HG03159 (cell line): ENCODE measurements around the gene C10orf90.

Source experiments
- ATAC-seq: cut with Tn5 transposase; IDR thresholded peaks from one replicate; pipeline ENCODE4 v1.9.1; 2021; ENCODE audit warnings: mild to moderate bottlenecking, moderate library complexity; ENCODE audit not compliant: unreplicated experiment

Gene C10orf90

DNA sequence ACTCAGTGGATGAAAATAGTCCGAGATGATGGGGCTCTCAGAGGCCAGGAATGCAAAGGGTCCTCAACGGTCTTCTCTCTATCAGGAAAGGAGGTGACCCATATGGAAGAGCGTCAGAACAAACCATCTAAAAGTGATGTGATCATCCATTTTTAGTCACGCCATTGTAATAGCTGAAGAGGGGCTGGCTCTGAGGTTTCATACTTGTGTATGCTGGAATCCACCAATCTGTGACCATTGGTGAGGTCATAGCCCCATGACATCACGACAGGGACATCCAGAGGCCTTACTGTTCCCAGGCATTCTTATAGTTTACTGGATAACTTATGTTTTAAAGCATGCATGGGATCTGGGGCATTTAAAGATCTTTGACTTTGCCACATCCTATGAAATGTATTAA, 83.6 kb downstream of the C10orf90 start:
- ATAC-seq = no peak

- ATAC-seq = no peak
Observed at GRCh38 chr10:126586128-126586527, 84.4 kb downstream of the C10orf90 start.

DNA sequence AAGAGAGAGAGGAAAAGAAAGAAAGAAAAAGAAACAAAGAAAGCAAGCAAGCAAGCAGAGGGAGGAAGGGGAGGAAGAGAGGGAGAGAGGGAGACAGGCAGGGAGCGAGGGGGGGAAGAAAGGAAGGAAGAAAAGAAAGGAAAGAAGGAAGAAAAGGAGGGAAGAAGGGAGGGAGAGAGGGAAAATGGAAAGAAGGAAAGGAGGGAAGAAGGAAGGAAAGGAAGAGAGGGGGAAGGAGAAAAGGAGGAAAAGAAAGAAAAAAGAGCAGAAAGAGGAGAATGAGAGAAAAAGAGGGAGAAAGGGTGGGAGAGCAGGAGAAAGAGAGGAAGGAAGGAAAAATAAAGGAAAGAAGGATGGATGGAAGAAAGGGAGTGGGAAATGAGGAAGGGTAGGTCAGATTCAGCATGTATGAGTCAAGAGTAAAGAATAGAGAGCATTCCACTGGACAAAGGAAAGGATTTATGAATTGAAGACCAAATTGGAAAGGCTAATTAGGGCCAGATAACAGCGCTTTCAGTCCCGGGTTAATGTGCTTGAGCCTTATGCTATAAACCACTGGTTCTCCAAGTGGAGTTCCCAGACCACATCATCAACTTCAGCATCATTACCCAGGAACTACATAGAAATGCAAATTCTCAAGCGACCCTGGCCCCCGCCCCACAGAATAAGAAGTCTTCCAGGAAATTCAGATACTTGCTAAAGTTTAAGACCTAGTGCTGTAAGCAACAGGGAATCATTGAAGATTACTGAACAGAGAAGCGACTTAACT, 85.1 kb downstream of the C10orf90 start:
- ATAC-seq = no peak

- no peak for ATAC-seq
Observed at GRCh38 chr10:126584836-126585235, 85.7 kb downstream of the C10orf90 start.

DNA sequence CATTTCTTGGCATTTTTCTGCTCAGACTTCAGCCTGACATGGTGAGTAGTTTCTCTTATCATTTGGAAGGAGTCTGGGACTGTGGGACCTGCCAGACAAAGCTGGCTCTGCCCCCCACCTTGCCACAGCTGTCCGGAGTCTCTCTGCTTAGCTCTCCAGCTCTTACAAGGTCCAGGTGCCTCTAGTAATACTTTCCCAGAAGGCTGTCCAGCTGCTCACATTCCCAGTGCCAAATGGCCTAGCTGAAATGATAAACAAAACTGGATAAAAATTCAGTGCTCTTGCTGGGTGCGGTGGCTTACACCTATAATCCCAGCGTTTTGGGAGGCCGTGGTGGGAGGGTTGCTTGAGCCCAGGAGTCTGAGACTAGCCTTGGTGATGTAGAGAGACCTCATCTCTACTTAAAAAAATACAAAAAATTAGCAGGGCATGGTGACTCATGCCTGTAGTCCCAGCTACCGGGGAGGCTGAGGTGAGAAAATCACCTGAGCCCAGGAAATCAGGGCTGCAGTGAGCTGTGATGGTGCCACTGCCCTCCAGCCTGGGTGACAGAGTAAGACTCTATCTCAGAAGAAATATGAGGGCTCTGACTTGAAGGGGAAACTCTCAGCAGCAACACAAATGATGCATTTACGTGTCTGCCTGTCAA, 86.8 kb downstream of the C10orf90 start:
- no peak for ATAC-seq

DNA sequence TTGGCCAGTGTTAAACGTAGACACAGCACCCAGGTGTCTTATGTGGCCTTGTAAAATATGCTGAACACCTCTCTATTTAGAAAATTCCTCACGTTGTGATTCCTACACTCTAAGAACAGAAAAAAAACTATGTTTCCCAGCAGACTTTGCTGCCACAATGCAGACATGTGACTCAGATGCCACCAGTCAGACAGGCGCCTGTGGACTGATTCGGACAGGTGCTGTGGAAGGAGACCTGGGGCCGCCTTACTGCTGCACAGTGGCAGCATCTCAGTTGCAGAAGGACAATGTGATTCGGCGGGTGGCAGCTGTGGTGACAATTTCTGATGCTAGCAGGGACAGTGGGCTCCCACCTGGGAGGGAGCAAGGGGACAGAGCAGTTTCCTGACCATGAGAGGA, 88.8 kb downstream of the C10orf90 start:
- ATAC-seq = no peak

DNA sequence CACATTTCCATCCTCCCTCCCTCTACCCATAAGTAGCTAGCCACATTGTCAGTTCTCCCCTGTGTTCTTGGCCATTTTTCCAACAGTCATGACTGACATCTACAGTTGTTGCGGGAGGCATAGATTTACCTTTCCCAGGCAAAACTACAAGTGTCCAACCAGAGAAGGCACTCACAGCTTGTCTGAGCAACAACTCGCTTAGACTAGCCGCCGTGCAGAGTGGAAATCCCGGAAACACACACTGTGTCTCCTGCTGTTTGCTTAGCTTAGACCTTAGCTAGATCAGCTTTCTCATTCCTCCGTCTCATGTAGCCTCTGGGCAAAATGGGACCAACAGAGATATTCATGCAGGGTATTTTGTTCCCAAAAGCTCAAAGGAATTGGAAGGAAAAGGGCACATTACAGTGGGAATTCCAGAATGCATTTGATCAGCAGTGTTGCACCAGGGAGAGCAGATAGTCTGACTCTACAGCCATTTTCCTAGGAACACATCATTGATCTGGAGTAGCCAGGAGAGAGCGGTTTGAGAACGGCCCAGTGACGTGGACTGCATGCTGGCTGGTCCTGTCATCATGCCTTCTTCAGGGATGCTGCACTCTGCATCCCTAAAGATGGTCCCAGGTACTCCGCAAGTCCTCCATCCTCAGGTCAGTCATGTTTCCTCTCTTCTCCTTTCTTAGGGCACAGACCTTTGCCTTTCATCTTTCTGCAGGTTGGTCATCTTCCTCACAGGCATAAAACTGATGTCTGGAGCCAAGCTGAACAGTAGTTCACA, 89.4 kb downstream of the C10orf90 start:
- ATAC-seq = no peak

DNA sequence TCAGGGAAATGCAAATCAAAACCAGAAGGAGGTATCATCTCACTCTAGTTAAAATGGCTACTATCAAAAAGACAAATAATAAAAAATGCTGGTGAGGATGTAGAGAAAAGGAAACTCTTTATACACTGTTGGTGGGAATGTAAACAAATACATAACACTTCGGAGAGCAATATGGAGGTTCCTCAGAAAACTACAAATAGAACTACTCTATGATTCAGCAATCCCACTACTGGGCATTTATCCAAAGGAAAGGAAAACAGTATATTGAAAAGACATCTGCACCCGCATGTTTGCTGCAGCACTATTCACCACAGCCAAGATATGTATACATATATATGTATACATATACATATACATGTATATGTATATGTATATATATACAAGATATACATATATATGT, 94.2 kb downstream of the C10orf90 start:
- no peak for ATAC-seq

DNA sequence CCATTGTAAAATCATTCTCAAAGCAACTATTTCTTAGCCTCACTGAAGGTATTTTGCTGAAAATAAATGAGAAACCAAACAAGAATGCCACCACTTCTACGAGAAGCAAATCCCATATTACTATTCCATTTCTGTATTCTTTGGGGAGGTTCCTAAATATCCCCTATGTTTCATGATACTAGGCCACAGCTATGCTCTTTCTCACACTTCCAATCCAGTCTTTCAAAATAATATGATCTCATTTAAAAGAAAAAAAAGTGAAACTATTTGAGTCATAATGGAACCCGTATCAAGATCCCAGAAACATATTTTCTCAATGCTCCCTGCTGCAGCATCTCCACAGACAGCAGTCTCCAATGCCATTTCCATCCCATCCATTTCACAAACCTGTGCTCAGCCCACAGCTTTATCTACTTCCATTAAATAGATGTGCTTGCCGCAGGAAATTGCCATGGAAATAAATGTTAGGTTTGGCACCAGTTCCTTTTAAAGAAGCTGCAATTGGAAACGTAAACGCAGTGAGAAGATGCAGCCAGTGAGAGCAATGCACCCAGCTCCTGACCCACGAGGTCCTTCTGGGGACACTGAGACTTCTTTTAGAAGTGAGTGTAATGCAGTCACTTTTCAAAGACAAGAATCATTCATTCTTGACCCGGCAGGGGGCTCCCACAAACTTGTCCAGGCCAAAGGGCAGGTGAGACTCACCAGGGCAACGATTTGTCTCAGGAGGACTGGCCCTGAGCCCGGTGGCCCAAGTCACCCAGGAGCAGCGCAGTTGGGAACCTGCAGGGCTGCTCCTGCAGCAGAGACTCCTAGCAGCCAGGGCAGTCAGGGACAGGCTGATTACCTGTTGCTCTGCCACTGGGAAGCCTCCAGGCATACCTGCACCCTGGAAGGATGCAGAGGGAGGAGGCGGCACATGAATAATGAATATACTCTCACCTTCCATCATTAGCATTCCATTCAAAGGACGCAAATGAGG, 99.6 kb downstream of the C10orf90 start:
- no peak for ATAC-seq

DNA sequence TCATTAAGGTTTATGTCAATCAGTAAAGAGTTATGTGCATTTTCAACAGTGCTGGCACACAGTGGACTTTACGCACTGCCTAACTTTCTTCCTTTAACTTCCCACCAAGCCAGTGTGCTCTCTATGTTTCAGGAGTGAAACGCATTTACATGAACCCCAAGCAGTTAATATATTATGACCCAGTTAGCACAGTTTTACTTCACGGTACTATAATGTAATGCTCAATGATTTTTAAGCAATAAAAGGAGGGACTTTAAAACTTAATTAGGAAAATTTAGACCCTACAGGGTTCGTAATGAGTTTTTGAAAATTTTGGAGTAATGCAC, 100.3 kb downstream of the C10orf90 start:
- no peak for ATAC-seq

- ATAC-seq = no peak
Observed at GRCh38 chr10:126569513-126570244, 100.8 kb downstream of the C10orf90 start.

DNA sequence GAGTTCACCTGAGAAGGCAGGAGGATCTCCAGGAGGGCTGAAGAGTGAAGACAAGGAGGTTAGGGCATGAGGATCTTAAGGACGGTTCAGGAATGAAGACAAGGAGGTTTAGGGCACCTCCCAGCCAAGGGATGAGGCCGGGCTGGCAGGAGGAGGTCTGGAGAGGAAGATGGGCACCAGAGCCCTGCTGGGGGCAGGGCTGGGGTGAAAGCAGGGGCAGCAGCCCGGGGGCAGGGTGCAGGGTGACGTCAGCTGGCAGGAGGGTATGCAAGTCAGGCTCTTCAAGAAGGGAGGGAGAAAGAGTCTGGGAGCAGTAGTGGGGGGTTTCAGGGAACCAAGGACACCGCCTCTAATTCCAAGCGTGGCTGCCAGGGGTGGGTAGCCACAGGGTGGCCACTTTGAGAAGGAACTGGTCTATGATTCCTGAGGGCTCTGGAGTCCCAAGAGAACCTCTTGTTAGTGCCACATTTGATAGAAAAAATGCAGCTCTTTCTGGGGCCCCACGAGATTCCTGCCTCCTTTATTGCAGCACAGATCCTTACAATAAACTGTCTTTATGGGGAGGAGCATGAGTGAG, 101.6 kb downstream of the C10orf90 start:
- no peak for ATAC-seq

DNA sequence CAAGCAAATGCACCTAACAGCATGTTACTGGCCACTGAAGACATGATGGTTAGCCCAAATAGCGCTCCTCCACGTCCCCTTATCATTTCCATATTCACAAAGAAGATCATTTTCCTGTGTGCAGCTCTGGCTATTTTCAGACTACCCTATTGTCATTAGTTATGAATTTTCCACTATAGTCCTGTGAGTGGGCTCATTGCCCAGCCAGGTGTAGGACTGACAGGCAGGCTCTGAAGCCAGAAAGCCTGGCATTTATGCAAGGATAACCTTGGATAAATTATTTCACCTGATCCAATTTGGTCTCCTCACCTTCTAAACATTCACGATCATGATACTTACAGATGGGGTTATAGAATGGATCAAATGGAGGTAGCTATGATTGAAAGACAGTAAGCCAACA, 104.6 kb downstream of the C10orf90 start:
- ATAC-seq = no peak

DNA sequence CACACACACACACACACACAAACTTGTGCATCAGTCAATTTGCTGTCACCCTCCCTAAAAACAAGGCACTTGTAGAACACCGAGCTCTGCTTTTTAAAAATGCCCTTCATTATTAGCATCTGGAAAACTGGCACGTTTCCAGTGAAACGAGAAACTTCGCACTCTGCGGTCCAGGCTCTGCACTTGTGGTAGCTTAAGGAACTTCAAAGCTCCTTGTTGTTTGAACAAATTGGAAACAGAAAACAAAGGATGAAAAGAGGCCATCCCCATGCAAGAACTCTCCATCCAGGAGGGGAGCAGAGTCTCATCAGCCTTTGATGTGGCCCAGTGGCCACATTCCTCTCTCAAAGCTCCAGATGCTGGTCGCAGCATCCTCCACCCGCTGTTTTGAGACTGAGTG, 105.1 kb downstream of the C10orf90 start:
- ATAC-seq = no peak

DNA sequence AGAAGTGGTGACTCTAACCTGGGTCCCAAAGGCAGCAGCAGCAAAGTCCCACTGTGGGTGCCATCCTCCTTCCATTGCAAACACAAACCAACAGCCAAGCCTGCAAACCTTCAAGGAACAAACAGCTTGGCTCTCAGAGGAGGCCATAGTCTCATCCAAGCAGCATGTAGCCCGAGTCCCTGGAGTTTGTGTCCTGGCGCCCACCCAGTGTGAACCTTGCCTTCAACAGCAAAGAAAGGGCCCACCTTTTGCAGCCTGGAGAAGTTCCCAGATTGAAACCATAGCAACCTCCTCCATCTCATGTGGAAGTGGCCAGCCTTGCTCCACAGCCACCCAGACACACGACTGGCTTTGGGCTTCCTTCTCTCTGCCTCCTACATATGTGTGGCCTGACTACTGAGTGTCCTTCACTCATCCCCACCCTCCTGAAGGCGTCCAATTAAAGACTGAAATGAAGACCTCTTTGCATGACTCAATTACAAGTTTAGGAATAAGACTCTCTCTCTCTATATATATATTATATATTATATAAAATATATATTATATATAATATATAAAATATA, 106.1 kb downstream of the C10orf90 start:
- no peak for ATAC-seq

GRCh38 chr10:126563361-126563760, 107.1 kb downstream of the C10orf90 start:
- ATAC-seq = no peak

- no peak for ATAC-seq
Observed at GRCh38 chr10:126561921-126562680, 108.4 kb downstream of the C10orf90 start.

DNA sequence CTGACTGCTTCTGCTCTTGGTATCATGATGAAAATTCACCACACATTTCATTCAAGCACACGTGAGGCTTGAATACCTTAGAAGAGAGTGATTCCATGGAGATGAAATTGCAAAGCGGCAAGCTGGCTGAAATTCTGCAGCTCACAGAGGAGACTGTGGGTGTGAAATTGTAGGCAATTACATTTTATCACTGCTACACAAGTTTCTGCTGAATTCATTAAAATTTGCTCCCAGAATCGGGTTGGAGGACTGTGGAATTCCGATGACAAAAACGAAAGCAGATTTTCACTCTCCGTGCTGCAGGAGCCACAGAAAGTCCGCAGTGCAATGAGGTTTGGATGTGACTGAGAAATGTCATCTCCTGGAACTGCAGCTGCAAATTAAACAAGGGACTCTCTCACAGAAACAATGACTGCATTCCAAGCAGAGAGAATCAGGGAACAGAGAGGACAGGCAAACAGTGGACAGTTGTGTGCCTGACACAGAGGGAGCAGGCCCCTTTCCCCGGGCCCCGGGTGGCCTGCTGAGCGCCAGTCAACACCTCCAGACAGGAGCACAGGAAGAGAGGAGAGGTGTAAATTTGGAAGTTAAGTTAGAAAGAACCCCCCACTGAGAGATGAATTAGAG, 109.1 kb downstream of the C10orf90 start:
- ATAC-seq = no peak
